OCI-LY1 (cell line): ENCODE data around the gene NPIPA5.
"Not testable (repeated sequence)": the region's sequence is repeated elsewhere in the genome, so short reads cannot be mapped to it uniquely, and the experiment has no call there.

Source experiments
- EZH2 ChIP-seq: fragments of 200-600 bp; sonication (generic), shearing (Covaris generic); IDR thresholded peaks from 2 replicates; pipeline ENCODE4 v1.8.0; 2017; ENCODE audit warnings: borderline replicate concordance, mixed run types, mild to moderate bottlenecking, antibody characterized with exemption, low read length, moderate library complexity, mixed read lengths
- TF ChIP-seq, protein P1 (sequence below): fragments of 200-600 bp; sonication (generic), shearing (Covaris generic); IDR thresholded peaks from 2 replicates; pipeline ENCODE4 v1.5.1; 2017; ENCODE audit warnings: mild to moderate bottlenecking, antibody characterized with exemption, low read length, moderate library complexity, mixed read lengths

DNA sequence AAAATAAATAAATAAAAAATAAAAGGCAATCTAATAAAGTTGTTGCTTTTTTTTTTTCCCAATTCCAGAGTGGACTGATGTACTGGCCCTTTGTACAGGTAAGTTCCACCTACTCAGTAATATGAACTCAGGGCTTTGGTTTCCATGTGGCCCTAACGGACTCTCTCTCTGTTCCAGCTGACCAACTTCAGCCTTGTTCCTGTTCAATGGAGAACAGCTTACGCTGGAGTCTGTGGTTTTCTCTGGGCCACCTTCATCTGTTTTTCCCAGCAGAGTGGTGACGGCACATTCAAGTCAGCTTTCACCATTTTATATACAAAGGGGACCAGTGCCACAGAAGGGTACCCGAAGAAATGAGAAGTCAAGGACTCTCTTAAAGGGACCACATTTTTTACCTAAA, 29.7 kb upstream of the NPIPA5 start:
- TF ChIP-seq, protein P1, sequence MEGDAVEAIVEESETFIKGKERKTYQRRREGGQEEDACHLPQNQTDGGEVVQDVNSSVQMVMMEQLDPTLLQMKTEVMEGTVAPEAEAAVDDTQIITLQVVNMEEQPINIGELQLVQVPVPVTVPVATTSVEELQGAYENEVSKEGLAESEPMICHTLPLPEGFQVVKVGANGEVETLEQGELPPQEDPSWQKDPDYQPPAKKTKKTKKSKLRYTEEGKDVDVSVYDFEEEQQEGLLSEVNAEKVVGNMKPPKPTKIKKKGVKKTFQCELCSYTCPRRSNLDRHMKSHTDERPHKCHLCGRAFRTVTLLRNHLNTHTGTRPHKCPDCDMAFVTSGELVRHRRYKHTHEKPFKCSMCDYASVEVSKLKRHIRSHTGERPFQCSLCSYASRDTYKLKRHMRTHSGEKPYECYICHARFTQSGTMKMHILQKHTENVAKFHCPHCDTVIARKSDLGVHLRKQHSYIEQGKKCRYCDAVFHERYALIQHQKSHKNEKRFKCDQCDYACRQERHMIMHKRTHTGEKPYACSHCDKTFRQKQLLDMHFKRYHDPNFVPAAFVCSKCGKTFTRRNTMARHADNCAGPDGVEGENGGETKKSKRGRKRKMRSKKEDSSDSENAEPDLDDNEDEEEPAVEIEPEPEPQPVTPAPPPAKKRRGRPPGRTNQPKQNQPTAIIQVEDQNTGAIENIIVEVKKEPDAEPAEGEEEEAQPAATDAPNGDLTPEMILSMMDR = not testable (repeated sequence)
- TF ChIP-seq EZH2 = not testable (repeated sequence)
